Lung (tissue), 12 donors: Measurements from ENCODE around the gene CCDC57. TPM values are rescaled to one million over a fixed set of nuclear protein-coding genes. Genes with fewer than 3 reads are reported as not detected.
"Not testable (repeated sequence)": the region's sequence is repeated elsewhere in the genome, so short reads cannot be mapped to it uniquely, and the experiment has no call there.

Experiments used
- ATAC-seq: fragments of 200-7000 bp; cut with Tn5 transposase; one replicate; pipeline ENCODE4 v1.9.1; 2020; ENCODE audit warnings: moderate number of reproducible peaks; ENCODE audit not compliant: insufficient read depth, low FRiP score
- DNase-seq, 3 donors: peaks; one replicate each; pipeline ENCODE4 v3.0.0-alpha.2; 2013 to 2017
- H3K27ac ChIP-seq, 2 donors: one replicate each; pipeline ENCODE4 v1.5.1; 2013; ENCODE audit warnings: mild to moderate bottlenecking in 2 of 2, moderate library complexity in 2 of 2, control low read depth in 1 of 2, inconsistent platforms in 1 of 2, low read depth in 1 of 2, low read length in 1 of 2
- H3K27me3 ChIP-seq, 3 donors: one replicate each; pipeline ENCODE4 v1.5.1; 2013; ENCODE audit warnings: low read length in 2 of 3; ENCODE audit not compliant: control insufficient read depth in 3 of 3, insufficient read depth in 3 of 3
- H3K36me3 ChIP-seq, 4 donors: one replicate each; pipeline ENCODE4 v1.5.1; 2013; ENCODE audit warnings: low read length in 4 of 4, mild to moderate bottlenecking in 1 of 4, moderate library complexity in 1 of 4; ENCODE audit not compliant: control insufficient read depth in 4 of 4, insufficient read depth in 4 of 4
- H3K4me1 ChIP-seq, 5 donors: one replicate each; pipeline ENCODE4 v1.5.1; 2013; ENCODE audit warnings: low read length in 5 of 5, mild to moderate bottlenecking in 2 of 5, moderate library complexity in 1 of 5; ENCODE audit not compliant: control insufficient read depth in 5 of 5, insufficient read depth in 5 of 5
- H3K4me3 ChIP-seq: one replicate; pipeline ENCODE4 v1.5.1; 2013; ENCODE audit warnings: mild to moderate bottlenecking, control low read depth, moderate library complexity
- H3K9ac ChIP-seq, 2 donors: one replicate each; pipeline ENCODE4 v1.5.1; 2013; ENCODE audit warnings: low read length in 2 of 2, control low read depth in 1 of 2; ENCODE audit not compliant: insufficient read depth in 1 of 2
- H3K9me3 ChIP-seq, 4 donors: one replicate each; pipeline ENCODE4 v1.5.1; 2013; ENCODE audit warnings: low read length in 3 of 4, mild to moderate bottlenecking in 1 of 4, moderate library complexity in 1 of 4; ENCODE audit not compliant: control insufficient read depth in 4 of 4, insufficient read depth in 3 of 4
- WGBS, 2 donors: extraction: QIAGEN DNeasy Blood & Tissue Kit; methylation state at CpG; one replicate each; pipeline ENCODE4 v1.1.7; 2013; 5-methylcytosine and 5-hydroxymethylcytosine counted together
- polyA plus RNA-seq, 2 donors: library from polyadenylated mRNA; stranded (reverse); fragments of 200-250 nt; gene quantifications; one replicate each; pipeline ENCODE4 v1.2.1, GENCODE V29; 2013
- total RNA-seq, 2 donors: library from RNA; depleted of rRNA in 1 of 2; stranded (reverse); fragments of >200 nt in 1 of 2; gene quantifications; one replicate each; pipeline ENCODE4 v1.2.1, GENCODE V29; 2014 to 2021
- TF ChIP-seq, protein P1 (sequence below): IDR thresholded peaks from 2 replicates; pipeline ENCODE4 v1.5.1; 2012; ENCODE audit warnings: mild to moderate bottlenecking; ENCODE audit errors: control extremely low read depth, extremely low read depth
- donor health status: control.
- donor health status: control.
- donor health status: Bipolar disorder and iron deficiency.
- donor health status: healthy.
- donor health status: DM: yes; HTN: yes; CAD: no.

The CCDC57 gene
- total and polyA plus RNA-seq, 4 donors: 33.2 to 128 (median 74.9) TPM

DNA sequence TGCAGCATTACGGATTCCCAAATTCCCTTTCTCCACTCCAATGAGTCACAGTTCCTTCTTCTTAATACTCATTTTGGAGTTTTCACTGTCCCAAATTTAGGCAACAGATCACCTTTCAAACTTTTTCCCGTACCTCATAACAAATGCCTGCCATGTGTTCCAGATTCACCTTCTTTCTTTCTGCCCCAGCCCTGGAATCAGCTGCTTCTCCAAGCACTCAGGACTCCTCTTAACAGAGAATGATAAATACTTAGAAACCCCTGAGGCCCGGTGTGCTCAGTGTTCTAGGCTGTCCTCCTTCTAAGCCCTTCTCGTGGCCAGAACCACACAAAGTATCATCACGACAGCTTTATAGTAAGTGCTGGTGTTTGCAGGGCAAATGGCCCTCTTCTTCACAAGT lies 45.9 kb upstream of the CCDC57 start:
- H3K36me3 ChIP-seq: peaks cover 32 to 65% (median 53%) of the 10 kb centered on the region in 4 donors
- no peaks in the 10 kb centered on the region for H3K4me1 ChIP-seq
- TF ChIP-seq, protein P1, sequence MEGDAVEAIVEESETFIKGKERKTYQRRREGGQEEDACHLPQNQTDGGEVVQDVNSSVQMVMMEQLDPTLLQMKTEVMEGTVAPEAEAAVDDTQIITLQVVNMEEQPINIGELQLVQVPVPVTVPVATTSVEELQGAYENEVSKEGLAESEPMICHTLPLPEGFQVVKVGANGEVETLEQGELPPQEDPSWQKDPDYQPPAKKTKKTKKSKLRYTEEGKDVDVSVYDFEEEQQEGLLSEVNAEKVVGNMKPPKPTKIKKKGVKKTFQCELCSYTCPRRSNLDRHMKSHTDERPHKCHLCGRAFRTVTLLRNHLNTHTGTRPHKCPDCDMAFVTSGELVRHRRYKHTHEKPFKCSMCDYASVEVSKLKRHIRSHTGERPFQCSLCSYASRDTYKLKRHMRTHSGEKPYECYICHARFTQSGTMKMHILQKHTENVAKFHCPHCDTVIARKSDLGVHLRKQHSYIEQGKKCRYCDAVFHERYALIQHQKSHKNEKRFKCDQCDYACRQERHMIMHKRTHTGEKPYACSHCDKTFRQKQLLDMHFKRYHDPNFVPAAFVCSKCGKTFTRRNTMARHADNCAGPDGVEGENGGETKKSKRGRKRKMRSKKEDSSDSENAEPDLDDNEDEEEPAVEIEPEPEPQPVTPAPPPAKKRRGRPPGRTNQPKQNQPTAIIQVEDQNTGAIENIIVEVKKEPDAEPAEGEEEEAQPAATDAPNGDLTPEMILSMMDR: no peak
- H3K4me3 ChIP-seq: no peak overlapping the region
- H3K9ac ChIP-seq: no peak overlapping the region
- H3K9me3 ChIP-seq: no peaks in the 10 kb centered on the region
- ATAC-seq (no peak), DNase-seq (no peak)
- WGBS, 2 donors: 81 to 88% methylated on average over 5 of the region's 5 CpGs
- H3K27me3 ChIP-seq: no peaks in the 10 kb centered on the region
- H3K27ac ChIP-seq: no peak overlapping the region

DNA sequence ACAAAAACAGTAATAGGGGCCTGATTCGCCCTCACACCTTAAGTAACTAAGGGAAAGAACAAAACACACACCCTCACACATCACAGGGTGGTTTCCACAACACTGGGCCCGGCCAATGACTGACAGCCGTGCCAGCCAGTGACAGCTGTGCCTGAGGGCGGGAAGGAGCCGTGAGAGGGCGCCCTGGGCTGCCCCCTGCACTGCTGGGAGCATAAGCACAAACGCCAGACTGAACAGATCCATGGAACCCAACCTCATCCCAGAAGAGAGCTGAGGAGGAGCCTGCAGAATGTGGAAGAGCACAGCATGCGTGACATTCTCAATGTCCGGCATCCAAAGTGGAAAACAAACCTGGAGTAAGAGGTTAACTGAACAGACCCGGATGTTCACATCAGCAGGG lies 44.8 kb upstream of the CCDC57 start:
- DNase-seq (peak in 1 of 3 donors; percentile 19), ATAC-seq (peak; percentile 19)
- Histone ChIP-seq H3K4me3 (no peak overlapping the region), H3K36me3 (peaks cover 28 to 66% (median 61%) of the 10 kb centered on the region in 4 donors), H3K4me1 (no peaks in the 10 kb centered on the region), H3K9ac (no peak overlapping the region), H3K27me3 (no peaks in the 10 kb centered on the region), H3K27ac (no peak overlapping the region), H3K9me3 (no peaks in the 10 kb centered on the region)
- 76 to 82% methylated on average over 10 of the region's 10 CpGs for WGBS, 2 donors
- TF ChIP-seq, protein P1: no peak

DNA sequence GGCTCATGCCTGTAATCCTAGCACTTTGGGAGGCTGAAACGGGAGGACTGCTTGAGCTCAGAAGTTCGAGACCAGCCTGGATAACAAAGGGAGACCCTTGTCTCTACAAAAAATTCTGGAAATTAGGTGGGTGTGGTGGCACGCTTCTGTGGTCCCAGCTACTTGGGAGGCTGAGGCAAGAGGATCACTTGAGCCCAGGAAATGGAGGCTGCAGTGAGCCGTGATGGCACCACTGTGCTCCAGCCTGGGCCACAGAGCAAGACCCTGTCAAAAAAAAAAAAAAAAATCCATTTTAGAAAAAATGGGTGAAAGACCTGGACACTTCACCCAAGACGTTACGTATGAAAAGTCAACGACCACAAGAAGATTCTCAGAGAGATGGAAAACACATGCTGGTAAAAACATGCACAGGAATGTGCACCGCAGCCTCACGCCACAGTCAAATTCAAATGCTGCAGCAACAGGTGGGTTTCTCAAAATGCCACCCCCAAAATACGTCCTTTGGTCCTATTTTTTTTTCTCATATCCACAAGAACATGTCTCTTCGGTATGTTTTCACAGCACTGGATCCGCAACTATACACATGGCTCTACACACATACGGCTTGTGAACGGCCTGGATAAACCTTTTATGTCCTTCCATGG lies 43.7 kb upstream of the CCDC57 start:
- Histone ChIP-seq H3K9me3 (no peaks in the 10 kb centered on the region), H3K4me3 (no peak overlapping the region), H3K27me3 (no peaks in the 10 kb centered on the region), H3K9ac (no peak overlapping the region), H3K27ac (no peak overlapping the region), H3K4me1 (no peaks in the 10 kb centered on the region), H3K36me3 (peaks cover 25 to 68% (median 60%) of the 10 kb centered on the region in 4 donors)
- ATAC-seq (no peak), DNase-seq (no peak)
- TF ChIP-seq, protein P1: no peak
- 96% methylated on average over 14 of the region's 14 CpGs for WGBS, 2 donors

DNA sequence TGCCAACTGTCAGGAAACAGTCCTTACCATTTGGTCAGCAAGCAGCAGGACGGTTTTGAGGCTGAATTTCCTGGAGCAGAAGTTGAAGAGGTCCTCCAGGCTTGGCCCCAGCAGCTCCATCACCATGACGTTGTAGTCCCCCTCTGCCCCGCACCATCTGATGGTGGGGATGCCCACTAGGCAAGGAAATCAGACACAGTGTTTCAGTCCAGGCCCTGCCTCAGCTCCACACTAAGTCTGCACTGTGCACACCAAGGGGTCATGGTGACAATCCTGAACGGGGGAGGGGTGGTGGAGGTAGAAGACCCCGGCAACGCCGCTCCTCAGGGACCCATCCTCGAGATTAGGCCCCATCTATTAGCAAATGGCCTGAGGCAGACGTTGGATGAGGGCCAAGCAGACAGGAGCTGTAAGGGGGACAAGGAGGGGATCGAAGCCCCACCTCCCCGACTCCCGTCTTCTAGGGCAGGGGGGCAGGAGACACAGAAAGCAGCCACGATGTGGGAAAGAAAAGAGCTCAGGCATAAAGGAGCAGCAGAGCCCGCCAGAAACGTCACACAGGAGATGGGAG lies 42.8 kb upstream of the CCDC57 start:
- Histone ChIP-seq H3K27ac (no peak overlapping the region), H3K36me3 (peaks cover 29 to 69% (median 60%) of the 10 kb centered on the region in 4 donors), H3K9ac (no peak overlapping the region), H3K9me3 (no peaks in the 10 kb centered on the region), H3K4me3 (no peak overlapping the region), H3K27me3 (no peaks in the 10 kb centered on the region), H3K4me1 (no peaks in the 10 kb centered on the region)
- no peak for DNase-seq
- TF ChIP-seq, protein P1: no peak
- ATAC-seq: no peak
- WGBS, 2 donors: 86 to 91% methylated on average over 15 of the region's 15 CpGs

DNA sequence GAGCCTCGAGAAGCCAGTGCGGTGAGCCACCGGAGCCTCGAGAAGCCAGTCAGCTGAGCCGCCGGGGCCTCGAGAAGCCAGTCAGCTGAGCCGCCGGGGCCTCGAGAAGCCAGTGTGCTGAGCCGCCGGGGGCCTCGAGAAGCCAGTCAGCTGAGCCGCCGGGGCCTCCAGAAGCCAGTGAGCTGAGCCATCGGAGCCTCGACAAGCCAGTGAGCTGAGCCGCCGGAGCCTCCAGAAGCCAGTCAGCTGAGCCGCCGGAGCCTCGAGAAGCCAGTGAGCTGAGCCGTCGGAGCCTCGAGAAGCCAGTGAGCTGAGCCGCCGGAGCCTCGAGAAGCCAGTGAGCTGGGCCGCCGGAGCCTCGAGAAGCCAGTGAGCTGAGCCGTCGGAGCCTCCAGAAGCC lies 42.1 kb upstream of the CCDC57 start:
- not testable (repeated sequence) for H3K27me3 ChIP-seq
- 98 to 100% methylated on average over 33 of the region's 33 CpGs for WGBS, 2 donors

More for the DNA sequence above, 42.1 kb upstream of the CCDC57 start:
- not testable (repeated sequence) for H3K27ac ChIP-seq, H3K4me1 ChIP-seq, H3K9me3 ChIP-seq, H3K9ac ChIP-seq, DNase-seq, ATAC-seq, H3K4me3 ChIP-seq
- H3K36me3 ChIP-seq: peaks cover 35 to 70% (median 58%) of the 10 kb centered on the region in 4 donors
